HCT116 (cell line): ENCODE results near the gene SLC44A5.

Experiments
- EZH2 ChIP-seq: fragments of 200-600 bp; sonication (generic); IDR thresholded peaks from 2 replicates; pipeline ENCODE4 v1.6.1; 2017; ENCODE audit warnings: antibody characterized with exemption, mixed run types
- POLR2AphosphoS5 ChIP-seq: IDR thresholded peaks from 2 replicates; pipeline ENCODE4 v1.6.1; 2011; ENCODE audit warnings: mild to moderate bottlenecking, low read depth, low read length, moderate library complexity
- YY1 ChIP-seq: IDR thresholded peaks from 2 replicates; pipeline ENCODE4 v1.6.1; 2011; ENCODE audit warnings: low read length, low read depth, moderate library complexity, mild to moderate bottlenecking; ENCODE audit not compliant: insufficient replicate concordance; ENCODE audit errors: extremely low read depth

- TF ChIP-seq POLR2AphosphoS5 (no peak), EZH2 (no peak), YY1 (no peak)
Observed at GRCh38 chr1:75412616-75413015, 198.3 kb downstream of the SLC44A5 start.
